ENCODE measurements around the gene CDPF1.
"Not testable (repeated sequence)": the region's sequence is repeated elsewhere in the genome, so short reads cannot be mapped to it uniquely, and the experiment has no call there.

CDPF1 gene

DNA sequence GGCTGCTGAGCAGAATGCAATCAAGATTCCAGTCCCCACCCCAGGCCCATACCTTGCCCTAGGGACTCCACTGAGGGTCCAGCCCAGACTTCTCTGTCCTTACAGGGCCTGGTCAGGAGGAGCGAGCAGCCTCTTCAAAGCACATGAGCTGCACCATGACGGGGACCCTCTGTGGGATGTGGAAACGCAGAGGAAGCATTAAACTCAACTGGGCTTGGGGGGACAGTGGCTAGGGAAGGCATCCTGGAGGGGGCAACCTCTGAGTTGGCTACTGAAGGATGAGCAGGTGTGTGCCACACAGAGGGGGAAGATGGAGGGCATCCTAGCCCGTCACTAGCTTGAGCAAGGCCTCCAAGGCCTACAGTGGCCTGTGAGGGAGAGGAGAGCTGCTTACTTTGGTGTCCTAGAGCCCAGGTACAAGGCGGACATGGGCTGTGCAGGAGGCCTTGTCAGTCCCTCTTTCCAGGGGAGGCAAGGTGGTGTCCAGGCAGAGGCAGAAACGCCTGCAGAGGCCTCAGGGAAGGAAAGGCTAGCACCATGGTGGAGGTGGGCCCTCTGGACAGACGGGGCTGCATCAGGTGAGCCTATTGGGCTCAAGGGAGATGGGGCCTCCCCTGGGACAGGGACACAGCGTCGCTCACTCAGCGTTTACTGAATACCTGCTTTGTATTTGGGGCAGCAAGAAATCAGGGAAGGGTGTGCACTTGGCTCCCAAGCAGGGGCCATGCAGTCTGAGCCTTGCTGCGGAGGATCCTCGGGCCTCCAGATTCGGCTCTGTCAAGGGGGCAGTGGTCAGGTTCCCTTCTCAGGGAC is 32.0 kb upstream of the CDPF1 start:
- no peak for DNase-seq

DNA sequence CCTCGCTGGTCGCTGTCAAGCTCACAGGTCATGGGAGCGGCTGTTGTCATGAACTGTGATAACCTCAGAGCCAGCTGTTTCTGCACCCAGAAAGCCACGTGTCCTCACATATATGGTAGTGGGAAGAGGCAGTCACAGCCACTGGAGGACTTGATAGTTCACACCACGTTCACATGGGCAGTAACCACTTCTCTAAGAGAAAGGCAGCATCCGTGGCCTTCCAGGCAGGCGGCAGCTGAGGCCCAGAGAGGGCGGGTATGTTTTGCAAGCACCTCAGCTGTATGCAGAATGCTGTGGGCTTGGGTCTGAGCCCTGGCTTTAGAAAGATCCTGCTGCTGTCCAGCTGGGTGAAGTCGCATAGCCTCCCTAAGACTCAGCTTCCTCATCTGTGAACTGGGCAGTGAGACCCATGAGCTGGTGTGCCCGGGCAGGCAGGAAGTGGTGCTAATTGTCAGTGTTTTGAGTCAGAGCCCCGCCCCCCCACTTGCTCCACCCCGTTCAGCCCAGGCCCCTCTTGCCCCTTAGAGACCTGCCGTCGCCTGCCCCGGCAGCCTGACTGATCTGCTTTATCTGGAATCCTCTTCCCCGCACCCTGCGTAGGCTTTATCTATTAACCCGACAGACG is 31.0 kb upstream of the CDPF1 start:
- DNase-seq, result no peak

DNA sequence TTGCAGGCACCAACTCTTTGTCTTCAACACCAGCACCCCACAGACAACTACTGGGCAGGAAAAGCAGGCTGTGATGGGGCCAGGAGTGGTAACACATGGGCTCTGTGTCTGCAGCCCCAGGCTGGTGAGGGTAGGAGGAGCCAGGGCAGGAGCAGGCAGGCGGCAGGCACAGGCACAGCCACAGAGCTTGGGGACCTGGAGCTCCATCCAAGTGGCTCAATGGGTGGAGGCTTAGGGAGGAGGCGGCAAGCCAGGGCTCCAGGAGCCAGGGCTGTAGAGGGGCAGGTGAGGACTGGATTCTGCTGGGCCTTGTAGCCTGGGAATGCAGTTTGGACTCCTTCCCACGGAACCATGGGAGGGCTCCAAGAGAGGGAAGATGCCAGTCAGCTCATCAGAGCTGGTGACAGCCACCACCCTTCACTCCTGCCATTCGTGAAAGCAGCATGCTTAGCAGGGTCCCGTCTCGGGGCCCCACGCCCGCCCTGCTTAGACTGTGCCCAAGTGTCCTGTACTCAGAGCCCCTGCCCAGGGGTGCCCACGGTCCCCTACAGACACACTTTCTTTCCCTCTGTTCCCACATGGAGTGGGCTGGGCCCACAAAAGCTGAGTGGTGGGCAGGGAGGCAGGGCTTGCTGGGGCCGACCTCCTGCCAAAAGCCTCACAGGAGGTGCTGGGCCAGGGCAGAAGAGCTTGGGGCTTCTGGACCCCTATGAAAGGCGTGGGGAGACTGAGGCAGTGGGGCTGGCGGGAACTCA is 30.1 kb upstream of the CDPF1 start:
- no peak for DNase-seq

DNA sequence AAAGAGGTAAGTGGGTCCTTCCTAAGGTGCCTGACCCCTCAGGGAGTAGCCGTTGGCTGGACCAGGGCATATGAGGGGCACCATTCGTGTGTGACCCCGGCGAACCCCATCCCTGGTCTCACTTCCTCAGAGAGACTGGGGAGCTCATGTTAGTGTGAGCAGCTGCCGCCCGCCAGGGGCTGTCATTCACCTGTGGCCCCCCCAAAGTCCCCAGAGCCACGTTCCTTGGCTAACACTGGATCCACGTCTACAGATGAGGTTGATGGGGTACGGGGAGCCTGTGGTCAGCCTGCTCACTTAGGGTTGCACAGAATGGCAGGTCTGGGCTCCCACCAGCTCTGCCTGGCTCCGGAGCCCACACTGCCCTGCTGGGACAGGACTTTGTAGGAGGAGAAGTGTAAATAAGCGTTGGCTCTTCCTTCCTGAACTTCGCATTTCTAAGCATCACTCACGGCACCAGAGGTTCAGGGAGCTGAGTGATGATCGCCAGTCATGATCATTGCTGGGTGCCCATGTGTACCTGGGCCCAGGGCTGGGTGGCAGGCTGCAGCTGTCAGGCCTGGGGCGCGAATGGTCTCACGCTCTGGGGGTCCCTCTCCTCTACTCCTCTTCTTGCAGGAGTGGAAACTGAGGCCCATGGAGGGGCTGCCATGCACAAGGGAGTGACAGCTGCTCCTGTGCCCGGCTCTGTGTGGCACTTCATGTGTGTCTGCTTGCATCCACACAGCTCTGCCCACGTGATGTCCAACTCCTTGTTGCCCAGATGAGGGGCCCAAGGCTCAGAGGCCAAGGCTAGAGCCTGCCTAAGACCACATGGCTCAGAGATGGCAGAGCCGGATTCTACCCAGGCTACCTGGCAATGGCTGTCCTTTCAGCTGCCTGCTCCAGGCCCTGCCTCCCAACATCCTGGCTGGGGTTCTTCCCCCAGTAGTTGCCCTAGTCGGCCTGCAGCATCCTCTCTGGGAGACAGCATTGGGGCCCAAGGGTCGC is 28.9 kb upstream of the CDPF1 start:
- DNase-seq, result no peak

DNA sequence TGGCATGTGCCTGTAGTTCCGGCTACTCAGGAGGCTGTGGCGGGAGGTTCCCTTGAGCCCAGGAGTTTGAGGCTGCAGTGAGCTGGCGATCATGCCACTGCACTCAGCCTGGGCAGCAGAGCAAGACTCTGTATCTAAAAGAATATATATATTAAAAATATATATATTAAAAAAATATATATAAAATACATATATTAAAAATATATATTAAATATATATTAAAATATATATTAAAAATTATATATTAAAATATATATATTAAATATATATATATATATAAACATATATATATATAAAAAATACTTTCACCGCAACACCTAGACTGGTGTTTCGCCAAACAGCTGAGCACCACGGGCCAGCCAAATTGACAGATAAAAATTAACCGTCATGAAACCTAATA is 26.5 kb upstream of the CDPF1 start:
- no peak for DNase-seq

DNA sequence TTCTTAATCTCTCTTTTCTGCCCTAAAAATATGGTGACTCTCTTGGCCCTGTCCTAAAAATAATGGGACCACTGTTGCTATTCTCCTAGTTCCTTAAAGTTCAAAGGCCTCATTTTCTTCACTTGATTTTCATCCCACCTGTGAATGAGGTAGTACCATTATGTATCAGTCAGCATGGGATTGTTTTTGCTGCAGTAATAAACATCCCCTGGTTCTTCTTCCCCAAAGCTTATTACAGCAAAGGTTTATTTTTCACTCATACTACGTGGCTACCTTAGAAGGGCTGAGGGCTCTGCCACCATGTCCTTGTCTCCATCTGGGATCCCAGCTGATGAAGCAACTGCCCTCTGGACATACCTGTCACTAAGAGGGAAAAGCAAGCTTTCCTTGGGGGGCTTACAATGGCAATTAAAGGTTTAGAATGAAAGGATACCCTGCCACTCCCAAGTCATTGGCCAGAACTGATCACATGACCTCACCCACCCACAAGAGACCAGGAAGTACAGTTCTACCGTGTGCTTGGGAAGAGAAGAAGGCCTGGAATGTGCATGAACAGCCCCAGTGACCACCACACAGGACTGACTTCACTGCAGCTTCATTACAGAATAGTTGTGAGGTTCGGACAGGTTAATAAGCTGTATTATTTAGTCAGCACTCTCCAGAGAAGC is 25.5 kb upstream of the CDPF1 start:
- DNase-seq, result no peak

DNA sequence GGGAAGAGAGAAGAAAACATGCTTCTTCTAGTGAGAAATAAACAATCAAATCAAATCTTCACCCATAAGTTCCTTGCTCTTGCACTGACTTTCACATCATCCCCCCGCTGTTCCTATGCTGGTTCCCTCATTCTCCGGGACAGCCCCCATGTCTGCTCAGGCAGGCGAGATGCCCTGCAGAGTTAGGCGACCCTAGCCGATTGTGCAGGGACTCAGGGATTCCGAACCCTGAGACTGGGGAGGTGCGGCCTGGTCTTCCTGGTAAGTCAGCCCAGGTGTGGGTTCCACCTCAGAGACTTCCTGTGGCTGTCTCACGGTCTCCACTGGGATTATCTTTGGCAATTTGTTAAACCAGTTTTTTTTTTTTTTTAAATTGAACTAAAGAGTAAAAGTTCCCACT is 24.3 kb upstream of the CDPF1 start:
- no peak for DNase-seq

DNA sequence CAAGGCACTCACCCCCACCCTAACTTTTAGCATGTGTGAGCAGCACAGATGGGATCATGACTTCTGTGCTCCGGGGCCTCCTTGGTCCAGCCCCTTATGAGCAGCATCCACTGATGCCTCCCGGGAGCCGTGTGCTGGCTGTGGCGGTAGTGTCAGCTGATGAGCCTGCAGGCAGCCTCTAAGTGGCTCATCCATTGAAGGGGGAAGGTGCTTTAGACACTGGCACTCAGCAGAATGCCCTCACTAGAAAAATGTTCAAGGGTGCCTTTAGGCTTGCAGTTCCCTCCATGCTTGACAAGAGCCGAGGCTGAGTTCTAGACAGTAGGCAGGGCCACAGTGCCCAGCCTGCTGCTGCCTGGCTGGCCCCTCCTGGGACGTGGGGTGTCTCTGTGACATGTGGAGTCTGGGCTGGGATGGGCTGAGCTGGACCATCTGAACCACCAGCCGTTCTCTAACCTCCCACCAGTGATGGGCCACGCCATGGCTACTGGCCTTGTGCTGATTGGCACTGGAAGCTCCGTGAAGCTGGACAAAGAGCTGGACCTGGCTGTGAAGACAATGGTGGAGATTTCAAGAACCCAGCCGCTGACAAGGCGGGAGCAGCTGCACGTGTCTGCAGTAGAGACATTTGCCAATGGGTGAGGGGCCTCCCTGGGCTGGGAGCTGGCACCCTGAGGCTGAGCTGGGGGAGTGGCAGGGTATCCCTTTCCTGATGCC is 23.5 kb upstream of the CDPF1 start:
- no peak for DNase-seq

DNA sequence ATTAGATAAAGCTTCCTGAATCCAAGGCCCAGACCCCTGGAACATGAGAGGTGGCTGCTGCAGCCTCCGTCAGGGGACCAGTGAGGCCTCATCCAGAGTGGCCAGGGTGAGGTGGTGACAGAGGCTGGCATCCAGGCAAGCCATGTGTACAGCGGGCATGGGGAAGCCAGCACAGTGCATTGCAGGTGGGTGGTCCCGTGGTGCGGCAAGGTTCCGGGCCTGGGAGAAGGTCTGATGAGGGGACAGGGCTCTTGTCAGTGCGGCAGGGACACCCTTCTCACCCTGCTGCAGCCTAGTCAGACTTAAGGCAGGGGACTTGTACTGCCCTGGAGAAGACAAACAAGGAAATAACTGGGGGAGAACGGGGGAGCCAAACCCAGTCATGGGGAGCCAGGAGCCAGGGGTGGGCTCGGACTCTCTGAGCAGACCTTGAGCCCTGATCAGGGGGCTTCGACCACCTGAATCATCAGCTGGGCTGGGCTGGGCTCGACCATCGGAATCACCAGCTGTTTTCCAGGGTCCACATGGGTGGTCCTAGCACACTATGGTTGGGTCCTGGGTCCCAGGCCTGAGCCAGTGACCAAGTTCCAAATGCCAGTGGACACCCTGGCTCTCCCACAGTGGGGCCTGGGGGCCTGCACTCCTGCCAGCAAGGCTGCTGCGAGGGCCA is 22.8 kb upstream of the CDPF1 start:
- DNase-seq, result no peak

DNA sequence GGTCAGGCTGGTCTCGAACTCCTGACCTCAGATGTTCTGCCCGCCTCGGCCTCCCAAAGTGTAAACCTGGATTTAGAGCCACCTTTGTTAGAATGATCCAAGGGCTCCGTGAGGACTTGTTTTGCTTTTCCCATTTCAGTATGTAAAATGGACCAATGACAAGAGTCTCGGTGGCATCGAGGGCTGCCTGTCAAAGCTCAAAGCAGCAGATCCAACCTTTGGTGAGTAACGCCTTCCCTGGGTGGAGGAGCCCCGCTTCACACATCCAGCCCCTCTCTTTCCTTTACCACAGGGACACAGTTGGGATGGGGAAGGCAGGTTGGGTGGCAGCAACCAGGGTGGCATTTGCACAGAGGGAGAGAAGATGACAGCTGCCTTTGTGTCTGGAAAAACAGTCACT is 22.1 kb upstream of the CDPF1 start:
- DNase-seq, result no peak

DNA sequence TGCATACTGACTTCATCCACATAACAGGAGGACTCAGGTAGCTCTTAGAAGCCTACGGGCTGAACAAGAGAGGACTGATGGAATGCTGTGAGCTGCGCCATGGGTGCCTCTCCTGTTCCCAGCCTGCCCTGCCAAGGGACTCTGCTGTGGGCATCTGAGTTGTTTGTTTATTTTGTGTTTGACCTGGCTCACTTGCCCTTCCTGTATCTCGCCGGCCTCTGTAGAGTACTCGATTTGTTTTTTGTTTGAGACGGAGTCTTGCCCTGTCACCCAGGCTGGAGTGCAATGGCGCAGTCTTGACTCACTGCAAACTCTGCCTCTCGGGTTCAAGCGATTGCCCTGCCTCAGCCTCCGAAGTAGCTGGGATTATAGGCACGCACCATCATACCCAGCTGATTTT is 19.5 kb upstream of the CDPF1 start:
- no peak for DNase-seq

DNA sequence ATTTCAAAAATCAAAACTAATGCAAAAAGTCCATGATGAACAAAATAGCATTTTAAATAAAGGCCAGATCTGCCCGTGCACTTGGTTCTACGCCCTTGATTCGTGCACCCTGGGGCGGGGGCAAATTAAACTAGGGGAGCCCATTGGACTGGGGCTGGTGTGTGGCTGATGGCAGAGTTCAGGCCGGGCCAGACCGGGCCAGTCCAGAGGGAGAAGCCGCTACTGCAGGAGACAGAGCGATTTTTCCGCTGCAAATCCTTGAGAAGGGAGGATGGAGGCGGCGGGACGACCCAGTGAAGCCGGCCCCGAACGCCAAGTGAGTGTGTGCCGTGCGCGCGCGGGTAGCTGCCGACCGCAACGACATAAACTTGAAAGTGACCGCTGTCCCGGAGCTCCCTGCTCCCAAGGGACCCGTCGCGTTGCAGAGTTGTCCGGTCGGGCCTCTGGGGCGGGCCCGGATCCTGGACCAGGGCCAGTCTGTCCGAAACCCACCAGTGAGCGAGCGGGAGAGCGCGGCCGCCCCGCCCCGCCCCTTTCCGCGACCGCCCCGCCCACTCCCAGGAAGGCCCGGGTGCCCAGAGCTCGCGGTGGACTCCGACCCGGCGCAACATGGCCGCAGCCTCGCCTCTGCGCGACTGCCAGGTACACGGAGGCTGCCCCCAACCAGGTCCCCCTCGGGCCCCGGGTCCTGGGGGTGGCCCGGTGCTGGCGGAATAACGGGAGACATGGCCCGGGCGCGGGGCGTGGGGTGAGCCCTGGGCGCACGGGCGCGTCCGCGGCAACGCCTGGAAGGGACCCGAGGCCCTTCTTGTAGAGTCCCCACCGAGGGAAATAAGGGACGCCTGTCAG is 17.6 kb upstream of the CDPF1 start, which contains the start of gene TTC38:
Gene TTC38, plus strand, starts transcription at position 578 of the 849 bp plus-strand sequence. Its CDS starts 32 bp downstream, at position 610.
- DNase-seq, result peak; percentile 66 to 72

DNA sequence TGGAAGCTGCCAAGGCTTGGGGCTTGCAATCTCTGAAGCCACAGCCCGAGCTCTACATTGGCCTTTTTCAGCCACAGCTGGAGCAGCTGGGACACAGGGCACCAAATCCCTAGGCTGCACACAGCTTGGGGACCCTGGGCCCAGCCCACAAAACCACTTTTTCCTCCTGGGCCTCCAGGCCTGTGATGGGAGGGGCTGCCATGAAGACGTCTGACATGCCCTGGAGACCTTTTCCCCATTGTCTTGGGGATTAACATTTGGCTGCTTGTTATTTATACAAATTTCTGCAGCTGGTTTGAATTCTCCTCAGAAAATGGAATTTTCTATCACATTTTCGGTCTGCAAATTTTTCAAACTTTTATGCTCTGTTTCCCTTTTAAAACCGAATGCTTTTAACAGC is 15.5 kb upstream of the CDPF1 start:
- not testable (repeated sequence) for DNase-seq

DNA sequence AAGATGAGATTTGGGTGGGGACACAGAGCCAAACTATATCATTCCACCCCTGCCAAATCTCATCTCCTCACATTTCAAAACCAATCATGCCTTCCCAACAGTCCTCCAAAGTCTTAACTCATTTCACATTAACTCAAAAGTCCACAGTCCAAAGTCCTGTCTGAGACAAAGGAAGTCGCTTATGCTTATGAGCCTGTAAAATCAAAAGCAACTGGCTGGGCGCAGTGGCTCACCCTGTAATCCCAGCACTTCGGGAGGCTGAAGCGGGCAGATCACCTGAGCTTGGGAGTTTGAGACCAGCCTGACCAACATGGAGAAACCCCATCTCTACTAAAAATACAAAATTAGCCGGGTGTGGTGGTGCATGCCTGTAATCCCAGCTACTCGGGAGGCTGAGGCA is 14.4 kb upstream of the CDPF1 start:
- not testable (repeated sequence) for DNase-seq

DNA sequence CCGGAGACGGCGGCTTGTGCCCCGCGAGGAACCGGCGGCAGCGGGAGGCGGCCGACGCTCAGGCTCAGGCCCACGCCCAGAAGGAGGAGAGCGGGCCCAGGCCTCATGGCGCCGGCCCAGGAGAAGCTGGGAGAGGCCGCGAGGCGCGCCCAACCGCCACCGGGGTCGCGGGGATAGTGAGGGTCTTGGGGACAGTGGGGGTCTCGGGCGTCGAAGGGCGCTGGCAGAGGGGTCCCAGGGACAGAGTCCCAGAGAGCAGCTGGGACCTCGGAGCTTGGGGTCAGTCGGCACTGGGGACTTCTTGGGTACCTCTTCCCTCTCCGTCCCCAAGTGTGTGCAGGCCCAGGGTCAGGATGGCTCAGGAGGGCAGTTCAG is 13.1 kb upstream of the CDPF1 start, which contains the start of gene PKDREJ:
Gene PKDREJ, minus strand, starts transcription at position 128 of the 375 bp plus-strand sequence. Its CDS starts 21 bp downstream, at position 107.
- no peak for DNase-seq

DNA sequence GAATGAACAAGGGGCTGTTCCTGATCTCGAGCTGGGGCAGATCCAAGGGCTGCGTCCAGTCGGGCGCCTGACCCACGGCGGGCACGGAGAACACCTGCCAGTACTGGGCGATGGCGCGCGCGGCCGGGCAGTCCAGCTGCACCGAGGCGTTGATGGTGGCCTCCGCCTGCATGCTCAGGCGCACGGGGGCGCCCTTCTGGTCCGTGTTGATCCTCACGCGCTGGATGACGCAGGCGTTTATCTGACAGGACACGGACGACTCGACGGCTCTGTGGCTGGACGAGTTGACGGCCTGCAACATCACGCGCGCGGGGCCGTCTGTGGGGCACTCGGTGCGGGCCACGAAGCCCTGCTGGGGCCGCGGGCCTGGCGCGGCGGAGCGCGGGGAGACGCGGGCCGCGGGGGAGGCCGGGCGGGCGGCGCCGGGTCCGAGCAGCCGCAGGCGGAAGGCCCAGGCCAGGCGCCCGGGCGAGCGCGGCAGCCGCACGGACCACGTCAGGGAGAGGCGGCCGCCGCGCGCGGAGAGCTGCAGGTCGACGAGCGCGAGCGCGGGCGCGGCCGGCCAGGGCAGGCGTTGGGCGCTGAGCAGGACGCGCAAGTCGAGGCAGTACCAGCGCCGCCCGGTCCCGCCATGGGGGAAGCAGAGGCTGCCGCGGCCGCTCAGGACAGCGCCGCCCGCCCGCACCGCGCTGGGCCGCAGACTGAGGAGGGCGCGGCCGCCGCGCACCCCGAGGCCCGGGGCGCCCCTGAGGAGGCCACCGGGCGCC is 12.5 kb upstream of the CDPF1 start:
- DNase-seq, result peak; percentile 46 to 62

DNA sequence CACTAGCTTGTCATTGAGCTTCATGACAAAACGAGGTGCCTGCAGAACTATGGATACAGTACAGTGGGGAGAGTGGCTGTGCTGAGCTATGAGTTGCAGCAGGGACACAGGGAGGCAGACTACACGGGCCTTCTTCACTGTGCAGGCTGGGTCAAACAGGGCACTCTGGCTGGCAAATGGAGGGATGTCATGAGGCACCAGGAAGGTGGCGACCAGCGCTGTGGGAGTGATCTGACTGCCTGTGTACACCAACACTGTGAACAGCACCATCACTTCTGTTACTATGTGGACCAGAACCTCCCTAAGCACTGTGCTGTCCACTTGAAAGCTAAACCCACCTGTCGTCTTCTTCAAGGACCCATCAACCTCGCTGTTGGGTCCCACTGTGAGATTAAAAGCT is 9.9 kb upstream of the CDPF1 start:
- no peak for DNase-seq

DNA sequence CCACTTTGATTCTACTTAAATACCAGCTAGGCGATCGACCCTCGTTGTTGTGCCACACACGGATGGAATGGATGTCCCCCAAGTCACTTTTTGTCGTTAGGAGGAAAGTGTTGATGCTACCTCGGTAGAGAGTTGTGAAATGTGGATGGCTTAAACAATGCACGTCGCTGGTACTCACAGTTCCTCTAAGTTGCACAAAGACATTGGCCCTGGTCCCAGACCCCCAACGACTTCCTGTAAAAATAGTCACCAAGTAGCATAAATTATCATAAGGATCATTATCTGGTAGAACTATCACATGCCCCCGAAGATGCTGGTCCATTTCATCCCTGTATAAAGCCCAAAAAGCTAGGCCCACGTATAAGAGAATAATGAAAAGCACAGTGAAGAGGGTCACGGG is 9.3 kb upstream of the CDPF1 start:
- DNase-seq, result no peak

Measured in activated T-cell treated with anti-CD3 and anti-CD28 coated beads, Interleukin-2, amount 50 U/mL, for 48 hours (primary cell).